Measurements from ENCODE around the gene AOC2. TPM values are rescaled to one million over a fixed set of nuclear protein-coding genes. Genes with fewer than 3 reads are reported as not detected.
"Not testable (repeated sequence)": the region's sequence is repeated elsewhere in the genome, so short reads cannot be mapped to it uniquely, and the experiment has no call there.

Gene AOC2
- total RNA-seq, 2 donors from 2014 or later = 1.9 to 2.6 TPM

DNA sequence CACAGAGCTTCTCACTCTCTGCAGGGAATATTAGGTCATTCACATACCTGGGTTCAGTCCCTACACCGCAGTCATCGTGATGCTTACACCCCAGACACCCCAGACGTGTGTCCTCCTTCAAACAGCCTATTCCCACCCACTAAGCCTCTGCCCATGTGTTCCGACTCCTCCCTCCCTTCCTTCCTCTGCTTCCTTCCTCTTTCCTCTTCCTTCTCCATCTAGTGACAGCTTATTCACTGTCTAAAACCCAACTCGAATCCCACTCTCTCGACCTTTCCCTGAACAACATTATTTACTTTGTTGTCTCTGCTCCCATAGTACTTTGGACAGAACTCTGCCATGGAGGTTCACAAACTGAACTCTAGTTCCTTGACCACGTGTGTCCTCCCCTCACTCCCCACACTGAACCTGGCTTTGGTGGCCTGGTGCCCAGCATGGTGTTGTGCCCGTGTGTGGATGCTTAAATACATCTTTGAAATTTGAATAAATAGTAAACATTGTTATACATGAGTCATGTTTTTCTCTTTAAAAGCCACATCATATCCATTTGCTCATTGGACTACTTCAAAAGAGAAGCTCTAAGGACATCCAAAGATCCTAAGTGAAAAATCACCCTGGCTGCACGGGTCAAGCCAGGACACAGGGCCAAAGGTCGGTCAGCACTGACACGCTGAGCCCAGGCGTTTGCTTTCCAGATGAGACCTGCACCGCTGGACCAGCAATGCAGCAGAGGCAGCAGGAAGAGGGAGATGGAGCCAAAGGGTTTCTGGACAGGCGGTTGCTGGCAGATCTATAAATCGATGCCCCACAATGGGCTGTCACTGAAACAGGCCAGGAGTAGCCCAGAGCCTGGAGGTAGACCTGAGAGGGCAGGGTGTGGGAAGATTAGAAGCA lies 42.1 kb downstream of the AOC2 start:
- H3K27me3 Mint-ChIP-seq = peaks cover 22% of the 10 kb centered on the region
- peaks cover 7% of the 10 kb centered on the region for H3K4me1 Mint-ChIP-seq
- DNase-seq (no peak), ATAC-seq (no peak)
- H3K27ac Mint-ChIP-seq = peak overlapping the region; percentile 19
- no peak overlapping the region for H3K4me3 Mint-ChIP-seq
- H3K36me3 Mint-ChIP-seq (ENCODE audit: low read depth) = peaks cover 3% of the 10 kb centered on the region
- no peaks in the 10 kb centered on the region for H3K9me3 ChIP-seq (ENCODE audit: control insufficient read depth, low read length, poor library complexity, severe bottlenecking)

DNA sequence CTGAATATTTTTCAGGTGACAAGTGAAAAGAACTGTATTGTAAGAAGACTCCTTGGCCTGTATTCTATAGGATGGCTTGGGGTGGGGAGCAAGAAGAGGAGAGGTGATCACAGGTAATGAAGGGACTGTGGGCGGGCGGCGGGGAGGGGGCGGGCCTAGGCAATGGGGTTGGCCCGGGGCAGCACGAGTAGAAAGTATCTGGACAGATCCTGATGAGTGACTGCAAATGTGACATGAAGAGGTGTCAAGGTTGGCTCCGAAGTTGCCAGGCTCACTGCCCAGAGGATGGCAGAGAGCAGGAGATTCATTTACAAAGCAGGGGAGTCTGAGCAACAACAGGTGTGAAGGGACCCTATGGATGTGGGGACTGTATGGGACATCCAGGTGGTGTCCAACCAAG lies 45.4 kb downstream of the AOC2 start:
- Mint-ChIP-seq H3K4me1 (peaks cover 7% of the 10 kb centered on the region), H3K4me3 (no peak overlapping the region), H3K27ac (no peak overlapping the region), H3K27me3 (peaks cover 37% of the 10 kb centered on the region), H3K36me3 (ENCODE audit: low read depth) (peaks cover 3% of the 10 kb centered on the region)
- H3K9me3 ChIP-seq (ENCODE audit: control insufficient read depth, low read length, poor library complexity, severe bottlenecking) = no peaks in the 10 kb centered on the region
- ATAC-seq (no peak), DNase-seq (no peak)

DNA sequence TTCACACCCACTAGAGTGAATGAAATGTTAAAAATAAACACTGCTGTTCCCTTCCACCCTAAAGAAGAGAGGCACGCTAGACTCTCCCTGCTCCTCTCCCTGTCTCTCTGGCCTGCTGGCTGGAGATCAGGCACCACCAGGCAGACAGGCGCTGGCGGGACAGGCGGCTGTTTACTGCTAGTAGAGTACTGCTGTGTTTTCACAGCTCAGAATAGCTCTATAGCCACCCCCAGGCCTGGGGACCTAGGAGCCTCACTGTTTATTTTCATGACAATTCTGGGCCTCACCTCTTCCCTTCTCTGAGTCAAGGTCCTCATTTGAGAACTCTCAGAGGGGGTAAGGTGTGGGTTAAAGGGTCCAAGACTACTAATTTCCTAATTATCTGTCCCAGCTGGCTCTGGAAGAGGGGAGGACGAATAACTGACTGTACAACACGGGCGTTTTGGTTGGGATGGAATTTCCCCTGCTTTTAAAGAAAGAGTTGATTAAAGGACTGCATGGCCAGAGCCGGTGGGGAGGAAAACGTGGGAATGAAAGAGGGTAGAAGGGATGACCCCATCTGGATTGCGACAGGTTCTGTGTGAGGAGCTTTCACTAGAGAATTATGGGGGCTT lies 47.3 kb downstream of the AOC2 start:
- Mint-ChIP-seq H3K4me1 (peaks cover 3% of the 10 kb centered on the region), H3K27me3 (peaks cover 31% of the 10 kb centered on the region), H3K4me3 (no peak overlapping the region), H3K36me3 (ENCODE audit: low read depth) (peaks cover 3% of the 10 kb centered on the region), H3K27ac (no peak overlapping the region)
- ATAC-seq (no peak), DNase-seq (no peak)
- no peaks in the 10 kb centered on the region for H3K9me3 ChIP-seq (ENCODE audit: control insufficient read depth, low read length, poor library complexity, severe bottlenecking)

DNA sequence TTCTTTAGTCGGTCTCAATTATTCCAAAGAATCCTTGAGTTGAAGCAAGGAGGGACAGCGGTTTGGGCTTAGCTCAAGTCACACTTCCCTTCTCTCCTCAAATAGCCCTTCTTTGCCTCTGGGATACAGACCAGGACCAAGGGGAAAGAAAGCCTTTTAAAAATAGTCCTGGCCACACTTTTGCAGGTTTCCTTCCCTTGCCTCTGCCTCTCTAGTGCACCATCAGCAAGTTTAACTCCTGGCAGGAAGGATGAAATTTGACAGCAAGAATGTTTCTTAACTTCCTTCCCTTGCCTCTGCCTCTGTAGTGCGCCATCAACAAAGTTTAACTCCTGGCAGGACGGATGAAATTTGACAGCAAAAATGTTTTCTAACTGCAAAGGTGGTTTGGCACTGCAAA lies 49.0 kb downstream of the AOC2 start:
- peaks cover 3% of the 10 kb centered on the region for H3K4me1 Mint-ChIP-seq
- DNase-seq = no peak
- no peak for ATAC-seq
- H3K9me3 ChIP-seq (ENCODE audit: control insufficient read depth, low read length, poor library complexity, severe bottlenecking) = no peaks in the 10 kb centered on the region
- H3K4me3 Mint-ChIP-seq = no peak overlapping the region
- peaks cover 3% of the 10 kb centered on the region for H3K36me3 Mint-ChIP-seq (ENCODE audit: low read depth)
- H3K27me3 Mint-ChIP-seq = peaks cover 33% of the 10 kb centered on the region
- no peak overlapping the region for H3K27ac Mint-ChIP-seq

DNA sequence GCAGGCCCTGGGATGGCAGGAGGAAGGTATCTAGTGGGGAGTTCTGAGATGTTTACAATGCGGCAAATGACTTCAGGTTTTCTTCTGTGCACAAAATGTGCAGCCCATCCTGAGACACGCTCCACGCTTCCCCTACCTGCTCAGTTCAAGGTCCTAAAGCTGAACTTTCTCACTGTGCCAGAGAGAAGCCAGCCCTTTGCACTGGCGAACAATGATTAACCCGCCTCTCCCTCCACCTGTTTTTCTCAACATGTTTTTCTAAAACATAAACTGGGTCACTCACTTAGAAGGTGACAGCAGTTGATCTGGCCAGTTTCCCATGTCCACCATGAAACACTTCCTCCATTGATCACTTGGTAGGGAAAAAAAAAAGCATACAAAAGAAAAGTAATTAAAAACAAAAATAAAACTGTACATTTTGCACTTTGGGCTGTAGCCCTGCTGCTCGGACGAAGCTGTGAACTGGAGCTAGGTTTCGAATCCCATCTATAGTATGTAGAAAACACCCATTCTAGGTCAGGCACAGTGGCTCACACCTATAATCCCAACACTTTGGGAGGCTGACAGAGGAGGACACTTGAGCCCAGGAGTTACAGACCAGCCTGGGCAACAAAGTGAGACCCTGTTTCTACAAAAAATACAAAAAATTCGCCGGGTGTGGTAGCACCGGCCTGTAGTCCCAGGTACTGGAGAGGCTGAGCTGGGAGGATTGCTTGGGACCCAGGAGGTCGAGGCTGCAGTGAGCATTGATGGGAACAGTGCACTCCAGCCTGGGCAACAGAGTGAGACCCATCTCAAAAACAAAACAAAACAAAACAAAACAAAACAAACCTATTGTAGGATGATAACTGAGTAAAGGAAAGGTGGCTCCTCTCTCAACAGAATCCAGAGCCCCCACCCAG lies 50.2 kb downstream of the AOC2 start:
- H3K4me1 Mint-ChIP-seq = no peaks in the 10 kb centered on the region
- no peaks in the 10 kb centered on the region for H3K9me3 ChIP-seq (ENCODE audit: control insufficient read depth, low read length, poor library complexity, severe bottlenecking)
- DNase-seq (no peak), ATAC-seq (no peak)
- no peak overlapping the region for H3K4me3 Mint-ChIP-seq
- peaks cover 3% of the 10 kb centered on the region for H3K36me3 Mint-ChIP-seq (ENCODE audit: low read depth)
- no peak overlapping the region for H3K27ac Mint-ChIP-seq
- peaks cover 32% of the 10 kb centered on the region for H3K27me3 Mint-ChIP-seq

DNA sequence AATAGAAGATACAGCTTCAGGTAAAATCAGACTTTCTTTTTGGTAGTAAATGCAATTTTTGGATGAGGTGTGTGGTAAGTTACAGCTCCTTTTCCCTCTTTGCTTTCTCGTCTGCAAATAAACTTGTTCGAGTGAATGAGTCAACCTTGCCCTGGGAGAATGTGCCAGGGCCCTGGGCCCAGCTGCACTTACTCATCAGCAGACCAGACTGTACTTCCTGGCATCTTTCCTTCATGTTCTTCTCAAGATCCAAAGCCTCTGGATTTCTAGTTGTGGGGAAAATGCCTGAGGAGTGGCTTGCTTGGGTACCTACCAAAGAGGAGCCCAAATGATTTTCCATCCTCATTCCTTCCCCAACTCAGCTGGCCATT lies 50.8 kb downstream of the AOC2 start:
- no peaks in the 10 kb centered on the region for H3K9me3 ChIP-seq (ENCODE audit: control insufficient read depth, low read length, poor library complexity, severe bottlenecking)
- no peak for DNase-seq
- no peak overlapping the region for H3K27ac Mint-ChIP-seq
- no peak for ATAC-seq
- H3K27me3 Mint-ChIP-seq = peaks cover 32% of the 10 kb centered on the region
- no peaks in the 10 kb centered on the region for H3K4me1 Mint-ChIP-seq
- H3K4me3 Mint-ChIP-seq = no peak overlapping the region
- no peaks in the 10 kb centered on the region for H3K36me3 Mint-ChIP-seq (ENCODE audit: low read depth)

DNA sequence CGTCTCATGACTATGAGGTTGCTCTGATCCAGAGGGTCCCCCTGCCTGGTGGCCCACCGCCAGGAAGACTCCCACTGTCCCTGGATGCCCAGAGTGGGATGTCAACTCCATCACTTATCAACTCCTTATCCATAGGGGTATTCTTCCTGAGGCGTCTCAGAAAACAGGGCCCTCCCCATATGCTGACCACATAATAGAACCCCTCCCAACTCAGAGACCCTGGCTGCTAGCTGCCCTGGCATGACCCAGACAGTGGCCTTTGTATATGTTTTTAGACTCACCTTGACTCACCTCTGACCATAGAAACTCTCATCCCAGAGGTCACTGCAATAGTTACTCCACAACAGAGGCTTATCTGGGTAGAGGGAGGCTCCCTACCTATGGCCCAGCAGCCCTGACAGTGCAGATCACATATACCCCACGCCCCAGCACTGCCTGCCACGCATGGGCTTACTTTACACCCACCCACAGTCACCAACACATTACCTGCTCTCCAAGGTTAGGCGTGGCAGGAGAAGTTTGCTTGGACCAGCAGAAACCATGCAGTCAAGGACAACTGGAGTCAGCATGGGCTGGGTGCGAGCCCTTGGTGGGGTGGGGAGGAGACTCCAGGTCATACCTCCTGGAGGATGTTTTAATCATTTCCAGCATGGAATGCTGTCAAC lies 53.9 kb downstream of the AOC2 start:
- Mint-ChIP-seq H3K27me3 (peaks cover 45% of the 10 kb centered on the region), H3K36me3 (ENCODE audit: low read depth) (no peaks in the 10 kb centered on the region), H3K27ac (no peak overlapping the region), H3K4me3 (no peak overlapping the region), H3K4me1 (peaks cover 3% of the 10 kb centered on the region)
- no peaks in the 10 kb centered on the region for H3K9me3 ChIP-seq (ENCODE audit: control insufficient read depth, low read length, poor library complexity, severe bottlenecking)
- no peak for DNase-seq
- no peak for ATAC-seq

DNA sequence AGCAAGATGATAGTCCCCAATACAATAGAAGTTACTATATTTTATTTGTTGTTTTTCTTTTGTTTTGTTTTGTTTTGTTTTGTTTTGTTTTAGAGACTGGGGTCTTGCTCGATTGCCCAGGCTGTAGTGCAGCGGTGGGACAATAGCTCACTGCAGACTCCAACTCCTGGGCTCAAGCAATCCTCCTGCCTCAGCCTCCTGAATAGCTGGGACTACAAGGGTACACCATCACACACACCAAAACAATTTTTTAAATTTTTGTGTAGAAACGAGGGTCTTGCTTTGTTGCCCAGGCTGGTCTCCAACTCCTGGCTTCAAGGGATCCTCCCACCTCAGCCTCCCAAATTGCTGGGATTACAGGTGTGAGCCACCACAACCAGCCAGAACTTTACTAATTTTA lies 55.6 kb downstream of the AOC2 start:
- H3K27me3 Mint-ChIP-seq = peaks cover 36% of the 10 kb centered on the region
- not testable (repeated sequence) for ATAC-seq; H3K36me3 Mint-ChIP-seq (ENCODE audit: low read depth); DNase-seq; H3K27ac Mint-ChIP-seq; H3K9me3 ChIP-seq (ENCODE audit: control insufficient read depth, low read length, poor library complexity, severe bottlenecking); H3K4me1 Mint-ChIP-seq; H3K4me3 Mint-ChIP-seq

Other genes starting within 250 kb of the AOC2 start
- 10 to 100 TPM; 43.5 to 57.9 TPM for gene RETREG3, start 235.2 kb upstream of the AOC2 start, total RNA-seq
- 1 to 10 TPM; 6.1 to 9.8 TPM for gene TUBG1, start 234.9 kb upstream of the AOC2 start, total RNA-seq
- gene TUBG2, start 185.3 kb upstream of the AOC2 start, total RNA-seq = 10 to 100 TPM in 1 of 2 donors, 1 to 10 TPM in 1; 8.9 to 11.3 TPM
- gene PLEKHH3, start 167.6 kb upstream of the AOC2 start, total RNA-seq = under 1 TPM; 0.78 to 0.85 TPM
- gene CCR10, start 162.7 kb upstream of the AOC2 start, total RNA-seq = 1 to 10 TPM; 1.4 to 1.6 TPM
- 1 to 10 TPM; 3.9 to 6.9 TPM for gene CNTNAP1, start 162.0 kb upstream of the AOC2 start, total RNA-seq
- gene EZH1, start 99.5 kb upstream of the AOC2 start, total RNA-seq = 10 to 100 TPM; 72.6 to 77.0 TPM
- gene RAMP2, start 83.4 kb upstream of the AOC2 start, total RNA-seq = not detected
- 10 to 100 TPM; 20.5 to 27.4 TPM for gene VPS25, start 71.1 kb upstream of the AOC2 start, total RNA-seq
- gene WNK4, start 64.0 kb upstream of the AOC2 start, total RNA-seq = under 1 TPM in 1 of 2 donors, not detected in 1; 0.31 TPM
- gene COA3, start 45.9 kb upstream of the AOC2 start, total RNA-seq = 10 to 100 TPM; 10.1 to 15.2 TPM
- not detected for gene CNTD1, start 45.7 kb upstream of the AOC2 start, total RNA-seq
- 100 to 1,000 TPM; 125 to 158 TPM for gene BECN1, start 20.3 kb upstream of the AOC2 start, total RNA-seq
- gene PSME3, start 11.2 kb upstream of the AOC2 start, total RNA-seq = 10 to 100 TPM; 71.5 to 78.8 TPM
- 1 to 10 TPM; 1.0 to 1.1 TPM for gene AOC3, start 6.6 kb downstream of the AOC2 start, total RNA-seq
- gene G6PC1, start 56.2 kb downstream of the AOC2 start, total RNA-seq = not detected
- 10 to 100 TPM; 47.6 to 59.9 TPM for gene AARSD1, start 119.9 kb downstream of the AOC2 start, total RNA-seq
- 1 to 10 TPM in 1 of 2 donors, not detected in 1; 2.3 TPM for gene PTGES3L, start 135.5 kb downstream of the AOC2 start, total RNA-seq
- 10 to 100 TPM; 15.6 to 16.6 TPM for gene RUNDC1, start 136.0 kb downstream of the AOC2 start, total RNA-seq
- gene RPL27, start 153.8 kb downstream of the AOC2 start, total RNA-seq = 1,000 to 10,000 TPM; 1,342 to 1,395 TPM
- gene IFI35, start 162.2 kb downstream of the AOC2 start, total RNA-seq = 10 to 100 TPM; 23.1 to 23.8 TPM
- gene VAT1, start 177.8 kb downstream of the AOC2 start, total RNA-seq = 10 to 100 TPM; 26.0 to 29.3 TPM
- 1 to 10 TPM in 1 of 2 donors, under 1 TPM in 1; 0.12 to 1.1 TPM for gene RND2, start 180.7 kb downstream of the AOC2 start, total RNA-seq